ENCODE data around the gene EPN1. TPM values are rescaled to one million over a fixed set of nuclear protein-coding genes. Genes with fewer than 3 reads are reported as not detected.

The EPN1 gene
- polyA plus RNA-seq, 1 donor (not counting 4 experiments of a cell fraction or from before 2014, with no cell fraction given), result 23.3 TPM

- Histone ChIP-seq H3K36me3 (ENCODE audit: control insufficient read depth in 2 of 2, extremely low read depth in 1 of 2, insufficient read depth in 2 of 2, low read length in 2 of 2) (peaks cover 30 to 34% of the 10 kb centered on the region in 2 experiments), H3K9me3 (ENCODE audit: control insufficient read depth, low read depth, low read length) (no peaks in the 10 kb centered on the region), H3K27me3 (ENCODE audit: control insufficient read depth, extremely low read depth, insufficient read depth, low read length) (no peaks in the 10 kb centered on the region), H3K9me1 (ENCODE audit: control insufficient read depth, extremely low read depth, insufficient read depth, low read length) (no peaks in the 10 kb centered on the region), H2AFZ (ENCODE audit: control insufficient read depth, low read length) (no peak overlapping the region), H3K79me2 (ENCODE audit: control insufficient read depth, insufficient read depth, low read length) (peaks cover 46% of the 10 kb centered on the region), H4K20me1 (ENCODE audit: control insufficient read depth, extremely low read depth, insufficient read depth, low read length) (peaks cover 4% of the 10 kb centered on the region), H3K4me3 (ENCODE audit: control insufficient read depth in 2 of 3, extremely low read depth in 1 of 3, insufficient read depth in 2 of 3, low read depth in 1 of 3, low read length in 3 of 3) (no peak overlapping the region), H3K4me2 (ENCODE audit: control insufficient read depth, extremely low read depth, insufficient read depth, low read depth, low read length) (no peak overlapping the region), H3K9ac (ENCODE audit: control insufficient read depth, extremely low read depth, insufficient read depth, low read length) (no peak overlapping the region), H3K4me1 (ENCODE audit: control insufficient read depth, extremely low read depth, insufficient read depth, low read length) (no peaks in the 10 kb centered on the region), H3K27ac (ENCODE audit: control insufficient read depth, insufficient read depth, low read length) (no peak overlapping the region)
- FAIRE-seq (no peak), DNase-seq (ENCODE audit: low read depth, low spot score) (no peak)
- dilution Hi-C loops (cut with MboI; ENCODE audit: extremely low pct_ligation_motif_present, low sequenced_read_pairs), result no loop called here
- TF ChIP-seq EZH2 (IDR thresholded peaks at IDR 0.05; ENCODE audit: low read length), result no peak
- TF ChIP-seq CTCF (optimal IDR thresholded peaks at IDR 0.05 in 1 of 3, IDR thresholded peaks at IDR 0.05 in 1 of 3, conservative IDR thresholded peaks at IDR 0.05 in 1 of 3; ENCODE audit: extremely low read depth in 1 of 3, insufficient read depth in 2 of 3, low read length in 3 of 3), result no peak
These were observed 12.5 kb downstream of the EPN1 start for GRCh38 chr19:55687281-55688201.

- Histone ChIP-seq H3K4me3 (ENCODE audit: control insufficient read depth in 2 of 3, extremely low read depth in 1 of 3, insufficient read depth in 2 of 3, low read depth in 1 of 3, low read length in 3 of 3) (no peak overlapping the region), H3K9me1 (ENCODE audit: control insufficient read depth, extremely low read depth, insufficient read depth, low read length) (no peaks in the 10 kb centered on the region), H3K4me2 (ENCODE audit: control insufficient read depth, extremely low read depth, insufficient read depth, low read depth, low read length) (no peak overlapping the region), H2AFZ (ENCODE audit: control insufficient read depth, low read length) (no peak overlapping the region), H3K4me1 (ENCODE audit: control insufficient read depth, extremely low read depth, insufficient read depth, low read length) (no peaks in the 10 kb centered on the region), H3K36me3 (ENCODE audit: control insufficient read depth in 2 of 2, extremely low read depth in 1 of 2, insufficient read depth in 2 of 2, low read length in 2 of 2) (peaks cover 29 to 34% of the 10 kb centered on the region in 2 experiments), H3K9ac (ENCODE audit: control insufficient read depth, extremely low read depth, insufficient read depth, low read length) (no peak overlapping the region), H4K20me1 (ENCODE audit: control insufficient read depth, extremely low read depth, insufficient read depth, low read length) (peaks cover 4% of the 10 kb centered on the region), H3K79me2 (ENCODE audit: control insufficient read depth, insufficient read depth, low read length) (peaks cover 42% of the 10 kb centered on the region), H3K27me3 (ENCODE audit: control insufficient read depth, extremely low read depth, insufficient read depth, low read length) (no peaks in the 10 kb centered on the region), H3K9me3 (ENCODE audit: control insufficient read depth, low read depth, low read length) (no peaks in the 10 kb centered on the region), H3K27ac (ENCODE audit: control insufficient read depth, insufficient read depth, low read length) (no peak overlapping the region)
- no peak for TF ChIP-seq CTCF (optimal IDR thresholded peaks at IDR 0.05 in 1 of 3, IDR thresholded peaks at IDR 0.05 in 1 of 3, conservative IDR thresholded peaks at IDR 0.05 in 1 of 3; ENCODE audit: extremely low read depth in 1 of 3, insufficient read depth in 2 of 3, low read length in 3 of 3)
- no peak for TF ChIP-seq EZH2 (IDR thresholded peaks at IDR 0.05; ENCODE audit: low read length)
- dilution Hi-C loops (cut with MboI; ENCODE audit: extremely low pct_ligation_motif_present, low sequenced_read_pairs), result no loop called here
- no peak for DNase-seq (ENCODE audit: low read depth, low spot score)
- no peak for FAIRE-seq
These were observed 13.6 kb downstream of the EPN1 start for GRCh38 chr19:55688422-55689218.
